Immature natural killer cell (primary cell): ENCODE data around the gene FGF6. TPM values are rescaled to one million over a fixed set of nuclear protein-coding genes. Genes with fewer than 3 reads are reported as not detected.
"Not testable (repeated sequence)": the region's sequence is repeated elsewhere in the genome, so short reads cannot be mapped to it uniquely, and the experiment has no call there.

Experiments used
- DNase-seq, 3 donors: peaks; one replicate each; pipeline ENCODE4 v3.0.0; 2022; ENCODE audit warnings: mixed read lengths in 1 of 3
- H3K27ac Mint-ChIP-seq, 6 donors: one replicate each; pipeline ENCODE4 v1.8.0; 2020; ENCODE audit warnings: mixed read lengths in 6 of 6, mild to moderate bottlenecking in 5 of 6, inconsistent platforms in 4 of 6, moderate library complexity in 3 of 6
- H3K27me3 Mint-ChIP-seq, 3 donors: one replicate each; pipeline ENCODE4 v1.8.0; 2020 to 2021; ENCODE audit warnings: low read depth in 3 of 3, mild to moderate bottlenecking in 3 of 3, mixed read lengths in 3 of 3, moderate library complexity in 3 of 3, inconsistent platforms in 1 of 3
- H3K36me3 Mint-ChIP-seq, 3 donors: one replicate each; pipeline ENCODE4 v1.8.0; 2020; ENCODE audit warnings: mixed read lengths in 3 of 3, inconsistent platforms in 2 of 3, mild to moderate bottlenecking in 2 of 3
- H3K4me1 Mint-ChIP-seq, 2 donors: one replicate each; pipeline ENCODE4 v1.8.0; 2020; ENCODE audit warnings: inconsistent platforms in 2 of 2, mild to moderate bottlenecking in 2 of 2, mixed read lengths in 2 of 2, moderate library complexity in 1 of 2
- H3K4me3 Mint-ChIP-seq, 5 donors: one replicate each; pipeline ENCODE4 v1.8.0; 2020; ENCODE audit warnings: mild to moderate bottlenecking in 5 of 5, mixed read lengths in 5 of 5, inconsistent platforms in 3 of 5, moderate library complexity in 3 of 5
- H3K9me3 Mint-ChIP-seq, 6 donors: one replicate each; pipeline ENCODE4 v1.8.0; 2020; ENCODE audit warnings: mild to moderate bottlenecking in 6 of 6, mixed read lengths in 6 of 6, inconsistent platforms in 4 of 6, moderate library complexity in 3 of 6
- polyA plus RNA-seq, 3 donors: library from polyadenylated mRNA; unstranded; fragments of 300-500 nt; fragmentation: Illumina TruSeq; gene quantifications; one replicate each; pipeline ENCODE4 v1.2.3, GENCODE V29; 2021

The FGF6 gene
- polyA plus RNA-seq, 3 donors from 2014 or later, result not detected

GRCh38 chr12:4421590-4422031 is 24.0 kb downstream of the FGF6 start:
- Mint-ChIP-seq H3K27ac (no peak overlapping the region), H3K4me1 (no peaks in the 10 kb centered on the region), H3K4me3 (no peak overlapping the region), H3K9me3 (no peaks in the 10 kb centered on the region), H3K36me3 (no peaks in the 10 kb centered on the region), H3K27me3 (peaks cover 2% of the 10 kb centered on the region in 3 donors)
- DNase-seq, result peak; percentile 11 to 13 (median 12)

DNA sequence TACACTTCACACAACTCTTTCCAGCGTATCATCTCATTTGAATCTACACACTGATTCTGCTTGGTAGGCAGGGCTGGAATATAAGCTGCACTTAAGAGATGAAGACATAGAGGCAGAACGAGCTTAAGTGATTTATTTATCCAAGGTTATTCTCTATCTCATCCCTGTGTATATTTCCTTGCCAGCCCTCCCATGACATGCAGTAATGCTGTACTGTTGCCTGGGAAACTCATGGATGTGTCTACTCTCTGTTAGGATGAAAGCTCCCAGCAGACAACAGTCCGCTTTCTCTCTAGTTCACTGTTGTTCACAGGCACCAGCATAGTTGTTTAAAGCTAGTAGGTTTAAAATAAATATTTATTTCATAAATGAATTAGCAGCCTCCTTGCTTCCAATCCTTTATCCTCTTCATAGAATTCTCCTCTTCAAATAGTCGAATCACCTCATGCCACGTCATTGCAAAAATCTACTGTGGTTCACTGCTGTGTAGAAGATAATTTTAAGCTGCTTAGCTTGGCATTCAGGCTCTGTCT is 25.4 kb downstream of the FGF6 start:
- Mint-ChIP-seq H3K9me3 (no peaks in the 10 kb centered on the region), H3K36me3 (no peaks in the 10 kb centered on the region), H3K27ac (no peak overlapping the region), H3K27me3 (peaks cover 2 to 7% (median 4%) of the 10 kb centered on the region in 3 donors), H3K4me3 (no peak overlapping the region), H3K4me1 (no peaks in the 10 kb centered on the region)
- DNase-seq, result no peak

DNA sequence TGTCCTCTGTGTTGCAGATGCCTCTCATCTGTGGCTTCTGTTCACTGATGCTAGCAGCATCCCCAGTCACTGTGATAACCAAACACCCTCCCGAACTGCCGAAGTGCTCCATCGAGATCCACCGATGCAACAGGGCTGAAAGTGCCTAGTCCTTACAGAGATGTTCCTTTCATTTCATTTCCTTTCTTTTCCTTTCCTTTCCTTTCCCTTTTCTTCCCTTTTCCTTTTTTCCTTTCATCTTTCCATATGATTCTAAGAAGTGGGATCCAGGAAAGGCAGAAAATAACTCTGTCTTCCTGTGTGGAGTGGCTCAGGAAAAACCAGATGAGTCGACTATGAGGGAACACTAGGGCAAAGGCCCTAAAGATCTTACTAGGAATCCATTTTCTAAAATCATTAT is 26.7 kb downstream of the FGF6 start:
- no peaks in the 10 kb centered on the region for H3K9me3 Mint-ChIP-seq
- H3K36me3 Mint-ChIP-seq, result no peaks in the 10 kb centered on the region
- H3K27me3 Mint-ChIP-seq, result peaks cover 3 to 7% (median 4%) of the 10 kb centered on the region in 3 donors
- H3K4me1 Mint-ChIP-seq, result no peaks in the 10 kb centered on the region
- DNase-seq, result no peak
- no peak overlapping the region for H3K4me3 Mint-ChIP-seq
- no peak overlapping the region for H3K27ac Mint-ChIP-seq

GRCh38 chr12:4417936-4418335 is 27.7 kb downstream of the FGF6 start:
- Mint-ChIP-seq H3K36me3 (no peaks in the 10 kb centered on the region), H3K27ac (no peak overlapping the region), H3K4me1 (no peaks in the 10 kb centered on the region), H3K4me3 (no peak overlapping the region), H3K9me3 (no peaks in the 10 kb centered on the region), H3K27me3 (peaks cover 3 to 10% (median 7%) of the 10 kb centered on the region in 3 donors)
- DNase-seq, result no peak

GRCh38 chr12:4417455-4417854 is 28.2 kb downstream of the FGF6 start:
- Mint-ChIP-seq H3K9me3 (no peaks in the 10 kb centered on the region), H3K4me3 (no peak overlapping the region), H3K36me3 (no peaks in the 10 kb centered on the region), H3K4me1 (no peaks in the 10 kb centered on the region), H3K27me3 (peaks cover 3 to 10% (median 7%) of the 10 kb centered on the region in 3 donors), H3K27ac (no peak overlapping the region)
- no peak for DNase-seq

DNA sequence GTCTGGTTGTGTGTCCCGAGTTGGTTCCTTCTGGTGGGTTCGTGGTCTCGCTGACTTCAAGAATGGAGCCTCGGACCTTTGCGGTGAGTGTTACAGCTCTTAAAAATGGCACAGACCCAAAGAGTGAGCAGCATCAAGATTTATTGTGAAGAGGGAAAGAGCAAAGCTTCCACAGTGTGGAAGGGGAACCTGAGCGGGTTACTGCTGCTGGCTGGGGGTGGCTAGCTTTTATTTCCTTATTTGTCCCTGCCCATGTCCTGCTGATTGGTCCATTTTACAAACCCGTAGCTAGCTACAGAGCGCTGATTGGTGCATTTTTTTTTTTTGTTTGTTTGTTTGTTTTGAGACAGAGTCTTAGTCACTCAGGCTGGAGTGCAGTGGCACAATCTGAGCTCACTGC is 29.3 kb downstream of the FGF6 start:
- peaks cover 7 to 14% (median 12%) of the 10 kb centered on the region in 3 donors for H3K27me3 Mint-ChIP-seq
- H3K27ac Mint-ChIP-seq, result no peak overlapping the region
- DNase-seq, result no peak
- no peaks in the 10 kb centered on the region for H3K36me3 Mint-ChIP-seq
- no peaks in the 10 kb centered on the region for H3K9me3 Mint-ChIP-seq
- H3K4me3 Mint-ChIP-seq, result no peak overlapping the region
- H3K4me1 Mint-ChIP-seq, result no peaks in the 10 kb centered on the region

GRCh38 chr12:4412465-4412864 is 33.1 kb downstream of the FGF6 start:
- no peaks in the 10 kb centered on the region for H3K9me3 Mint-ChIP-seq
- H3K36me3 Mint-ChIP-seq, result no peaks in the 10 kb centered on the region
- no peak for DNase-seq
- no peak overlapping the region for H3K27ac Mint-ChIP-seq
- no peak overlapping the region for H3K4me3 Mint-ChIP-seq
- H3K27me3 Mint-ChIP-seq, result peaks cover 6 to 12% (median 11%) of the 10 kb centered on the region in 3 donors
- H3K4me1 Mint-ChIP-seq, result no peaks in the 10 kb centered on the region

DNA sequence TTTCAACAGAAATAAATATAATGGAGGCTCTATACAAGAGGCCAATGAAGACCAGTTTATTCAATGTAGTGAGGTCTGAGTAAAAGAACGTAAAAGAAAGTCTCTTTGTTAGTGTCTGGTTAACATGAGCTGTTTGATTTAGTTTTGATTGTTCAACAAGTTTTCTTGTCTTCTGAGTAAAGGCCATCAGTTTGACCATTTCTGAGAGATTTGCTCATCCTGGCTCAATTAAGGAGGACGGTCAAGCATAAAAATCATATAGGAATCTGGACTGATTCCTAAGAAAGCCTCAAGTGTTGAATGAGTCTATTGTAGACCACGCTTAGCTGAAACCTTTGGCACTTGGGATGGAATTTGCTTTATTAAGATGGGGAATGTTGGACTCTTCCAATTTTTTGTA is 33.6 kb downstream of the FGF6 start:
- no peak for DNase-seq
- no peak overlapping the region for H3K27ac Mint-ChIP-seq
- H3K4me1 Mint-ChIP-seq, result no peaks in the 10 kb centered on the region
- no peaks in the 10 kb centered on the region for H3K36me3 Mint-ChIP-seq
- no peak overlapping the region for H3K4me3 Mint-ChIP-seq
- peaks cover 6 to 12% (median 11%) of the 10 kb centered on the region in 3 donors for H3K27me3 Mint-ChIP-seq
- no peaks in the 10 kb centered on the region for H3K9me3 Mint-ChIP-seq

DNA sequence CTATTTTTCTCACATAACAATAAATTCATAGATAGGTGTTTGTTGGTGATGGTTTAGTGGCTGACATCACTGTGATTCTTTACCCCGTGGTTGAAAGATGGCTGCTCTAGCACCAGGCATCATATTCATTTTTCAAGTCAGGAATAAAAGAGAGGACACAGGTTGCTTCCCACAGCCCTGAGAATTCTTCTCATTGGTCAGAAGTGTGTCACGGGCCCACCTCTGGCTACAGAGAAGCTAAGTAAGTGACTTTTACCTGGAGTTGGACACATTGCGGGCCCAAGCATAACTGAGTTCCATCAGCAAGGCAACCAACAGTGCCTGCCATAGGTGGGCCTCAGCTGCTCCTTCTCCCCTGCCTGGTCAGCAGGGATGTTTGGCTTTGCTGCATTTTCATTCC is 38.5 kb downstream of the FGF6 start:
- DNase-seq, result no peak
- no peaks in the 10 kb centered on the region for H3K36me3 Mint-ChIP-seq
- H3K4me1 Mint-ChIP-seq, result no peaks in the 10 kb centered on the region
- no peak overlapping the region for H3K27ac Mint-ChIP-seq
- no peaks in the 10 kb centered on the region for H3K9me3 Mint-ChIP-seq
- no peak overlapping the region for H3K4me3 Mint-ChIP-seq
- peaks cover 2 to 5% (median 4%) of the 10 kb centered on the region in 3 donors for H3K27me3 Mint-ChIP-seq

DNA sequence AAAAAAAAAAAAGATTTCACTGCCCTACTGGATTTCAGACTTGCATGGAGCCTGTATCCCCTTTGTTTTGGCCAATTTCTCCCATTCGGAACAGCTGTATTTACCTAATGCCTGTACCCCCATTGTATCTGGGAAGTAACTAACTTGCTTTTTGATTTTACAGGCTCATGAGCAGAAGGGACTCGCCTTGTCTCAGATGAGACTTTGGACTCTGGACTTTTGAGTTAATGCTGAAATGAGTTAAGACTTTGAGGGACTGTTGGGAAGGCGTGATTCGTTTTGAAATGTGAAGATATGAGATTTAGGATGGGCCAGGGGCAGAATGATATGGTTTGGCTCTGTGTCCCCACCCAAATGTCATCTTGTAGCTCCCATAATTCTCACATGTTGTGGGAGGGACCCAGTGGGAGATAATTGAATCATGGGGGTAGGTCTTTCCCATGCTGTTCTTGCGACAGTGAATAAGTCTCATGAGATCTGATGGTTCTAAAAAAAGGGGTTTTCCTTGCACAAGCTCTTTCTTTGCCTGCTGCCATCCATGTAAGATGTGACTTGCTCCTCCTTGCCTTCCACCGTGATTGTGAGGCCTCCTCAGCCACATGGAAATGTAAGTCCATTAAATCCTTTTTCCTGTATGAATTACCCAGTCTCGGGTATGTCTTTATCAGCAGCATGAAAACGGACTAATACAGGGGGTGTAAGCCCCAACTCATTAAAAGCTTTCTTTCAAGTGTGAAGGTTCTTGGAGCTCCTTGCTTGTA is 40.6 kb downstream of the FGF6 start:
- not testable (repeated sequence) for H3K36me3 Mint-ChIP-seq, H3K4me1 Mint-ChIP-seq, H3K9me3 Mint-ChIP-seq, H3K27ac Mint-ChIP-seq, DNase-seq, H3K27me3 Mint-ChIP-seq, H3K4me3 Mint-ChIP-seq

DNA sequence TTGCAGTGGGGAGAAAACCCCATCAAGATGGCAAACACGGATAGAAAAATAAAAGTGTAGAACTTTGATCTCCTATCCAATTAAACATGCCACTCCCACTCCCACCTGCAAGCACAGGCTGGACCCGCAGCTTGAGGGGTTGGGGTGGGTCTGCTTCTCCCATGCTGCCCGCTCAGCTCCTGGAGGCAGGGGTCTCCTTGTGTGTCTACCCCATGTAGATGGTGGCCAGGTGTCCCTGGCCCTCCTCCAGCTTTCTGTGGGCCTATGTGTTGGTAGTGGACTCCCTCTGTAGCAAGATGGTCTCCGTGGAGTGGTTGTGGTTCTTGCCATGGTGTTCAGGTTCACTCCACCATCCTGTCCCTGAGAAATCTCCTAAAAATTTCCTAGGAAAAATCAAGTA is 42.6 kb downstream of the FGF6 start:
- DNase-seq, result no peak
- Mint-ChIP-seq H3K27ac (no peak overlapping the region), H3K4me3 (no peak overlapping the region), H3K9me3 (no peaks in the 10 kb centered on the region), H3K4me1 (no peaks in the 10 kb centered on the region), H3K27me3 (peaks cover 0 to 7% (median 0%) of the 10 kb centered on the region in 3 donors), H3K36me3 (no peaks in the 10 kb centered on the region)

- no peaks in the 10 kb centered on the region for H3K36me3 Mint-ChIP-seq
- no peak for DNase-seq
- H3K9me3 Mint-ChIP-seq, result no peaks in the 10 kb centered on the region
- H3K4me3 Mint-ChIP-seq, result no peak overlapping the region
- peaks cover 0 to 7% (median 2%) of the 10 kb centered on the region in 3 donors for H3K27me3 Mint-ChIP-seq
- no peak overlapping the region for H3K27ac Mint-ChIP-seq
- no peaks in the 10 kb centered on the region for H3K4me1 Mint-ChIP-seq
Measured at GRCh38 chr12:4401117-4401516, 44.5 kb downstream of the FGF6 start.

- Mint-ChIP-seq H3K27me3 (peaks cover 0 to 2% (median 2%) of the 10 kb centered on the region in 3 donors), H3K27ac (no peak overlapping the region), H3K4me3 (no peak overlapping the region), H3K36me3 (no peaks in the 10 kb centered on the region), H3K4me1 (peaks cover 10% of the 10 kb centered on the region in 2 donors), H3K9me3 (no peaks in the 10 kb centered on the region)
- no peak for DNase-seq
Measured at GRCh38 chr12:4395818-4396217, 49.8 kb downstream of the FGF6 start.

GRCh38 chr12:4393211-4393610 is 52.4 kb downstream of the FGF6 start:
- Mint-ChIP-seq H3K9me3 (no peaks in the 10 kb centered on the region), H3K27me3 (peaks cover 0 to 5% (median 2%) of the 10 kb centered on the region in 3 donors), H3K4me3 (no peak overlapping the region), H3K4me1 (peaks cover 10% of the 10 kb centered on the region in 2 donors), H3K36me3 (no peaks in the 10 kb centered on the region), H3K27ac (no peak overlapping the region)
- DNase-seq, result no peak
